ENCODE data around the gene SS18L1.

SS18L1 gene

GRCh38 chr20:62159052-62159451, 15.5 kb downstream of the SS18L1 start:
- Histone ChIP-seq H3K36me3 (ENCODE audit: control insufficient read depth, insufficient read depth, low read length) (peaks cover 52% of the 10 kb centered on the region), H3K4me3 (ENCODE audit: low read depth, low read length) (no peak overlapping the region), H3K27ac (ENCODE audit: low read depth, low read length) (no peak overlapping the region), H3K9me3 (ENCODE audit: control insufficient read depth, insufficient read depth, low read length) (no peaks in the 10 kb centered on the region), H3K27me3 (ENCODE audit: control insufficient read depth, insufficient read depth, low read length) (no peaks in the 10 kb centered on the region), H3K4me1 (ENCODE audit: control insufficient read depth, insufficient read depth, low read length) (peaks cover 21% of the 10 kb centered on the region), H3K9ac (ENCODE audit: low read depth, low read length) (no peak overlapping the region)

- Histone ChIP-seq H3K4me3 (ENCODE audit: low read depth, low read length) (no peak overlapping the region), H3K36me3 (ENCODE audit: control insufficient read depth, insufficient read depth, low read length) (peaks cover 56% of the 10 kb centered on the region), H3K9ac (ENCODE audit: low read depth, low read length) (no peak overlapping the region), H3K27me3 (ENCODE audit: control insufficient read depth, insufficient read depth, low read length) (no peaks in the 10 kb centered on the region), H3K4me1 (ENCODE audit: control insufficient read depth, insufficient read depth, low read length) (peaks cover 21% of the 10 kb centered on the region), H3K27ac (ENCODE audit: low read depth, low read length) (no peak overlapping the region), H3K9me3 (ENCODE audit: control insufficient read depth, insufficient read depth, low read length) (no peaks in the 10 kb centered on the region)
Measured at GRCh38 chr20:62159839-62160238, 16.3 kb downstream of the SS18L1 start.

GRCh38 chr20:62160253-62160652, 16.7 kb downstream of the SS18L1 start:
- H3K4me1 ChIP-seq (ENCODE audit: control insufficient read depth, insufficient read depth, low read length) = peaks cover 17% of the 10 kb centered on the region
- H3K9me3 ChIP-seq (ENCODE audit: control insufficient read depth, insufficient read depth, low read length) = no peaks in the 10 kb centered on the region
- H3K36me3 ChIP-seq (ENCODE audit: control insufficient read depth, insufficient read depth, low read length) = peaks cover 60% of the 10 kb centered on the region
- no peak overlapping the region for H3K27ac ChIP-seq (ENCODE audit: low read depth, low read length)
- no peaks in the 10 kb centered on the region for H3K27me3 ChIP-seq (ENCODE audit: control insufficient read depth, insufficient read depth, low read length)
- H3K9ac ChIP-seq (ENCODE audit: low read depth, low read length) = no peak overlapping the region
- H3K4me3 ChIP-seq (ENCODE audit: low read depth, low read length) = no peak overlapping the region

- no peaks in the 10 kb centered on the region for H3K27me3 ChIP-seq (ENCODE audit: control insufficient read depth, insufficient read depth, low read length)
- H3K4me1 ChIP-seq (ENCODE audit: control insufficient read depth, insufficient read depth, low read length) = peaks cover 13% of the 10 kb centered on the region
- no peak overlapping the region for H3K27ac ChIP-seq (ENCODE audit: low read depth, low read length)
- H3K36me3 ChIP-seq (ENCODE audit: control insufficient read depth, insufficient read depth, low read length) = peaks cover 66% of the 10 kb centered on the region
- no peaks in the 10 kb centered on the region for H3K9me3 ChIP-seq (ENCODE audit: control insufficient read depth, insufficient read depth, low read length)
- H3K9ac ChIP-seq (ENCODE audit: low read depth, low read length) = no peak overlapping the region
- no peak overlapping the region for H3K4me3 ChIP-seq (ENCODE audit: low read depth, low read length)
Measured at GRCh38 chr20:62160876-62161275, 17.3 kb downstream of the SS18L1 start.

GRCh38 chr20:62161347-62161746, 17.8 kb downstream of the SS18L1 start:
- no peak overlapping the region for H3K9ac ChIP-seq (ENCODE audit: low read depth, low read length)
- H3K27me3 ChIP-seq (ENCODE audit: control insufficient read depth, insufficient read depth, low read length) = no peaks in the 10 kb centered on the region
- H3K36me3 ChIP-seq (ENCODE audit: control insufficient read depth, insufficient read depth, low read length) = peaks cover 70% of the 10 kb centered on the region
- H3K4me1 ChIP-seq (ENCODE audit: control insufficient read depth, insufficient read depth, low read length) = peaks cover 10% of the 10 kb centered on the region
- H3K27ac ChIP-seq (ENCODE audit: low read depth, low read length) = no peak overlapping the region
- H3K9me3 ChIP-seq (ENCODE audit: control insufficient read depth, insufficient read depth, low read length) = no peaks in the 10 kb centered on the region
- H3K4me3 ChIP-seq (ENCODE audit: low read depth, low read length) = no peak overlapping the region

GRCh38 chr20:62162765-62163484, 19.4 kb downstream of the SS18L1 start:
- Histone ChIP-seq H3K4me3 (ENCODE audit: low read depth, low read length) (no peak overlapping the region), H3K27ac (ENCODE audit: low read depth, low read length) (no peak overlapping the region), H3K27me3 (ENCODE audit: control insufficient read depth, insufficient read depth, low read length) (no peaks in the 10 kb centered on the region), H3K9me3 (ENCODE audit: control insufficient read depth, insufficient read depth, low read length) (no peaks in the 10 kb centered on the region), H3K4me1 (ENCODE audit: control insufficient read depth, insufficient read depth, low read length) (no peaks in the 10 kb centered on the region), H3K9ac (ENCODE audit: low read depth, low read length) (no peak overlapping the region), H3K36me3 (ENCODE audit: control insufficient read depth, insufficient read depth, low read length) (peaks cover 81% of the 10 kb centered on the region)

- Histone ChIP-seq H3K27ac (ENCODE audit: low read depth, low read length) (no peak overlapping the region), H3K9me3 (ENCODE audit: control insufficient read depth, insufficient read depth, low read length) (no peaks in the 10 kb centered on the region), H3K9ac (ENCODE audit: low read depth, low read length) (no peak overlapping the region), H3K27me3 (ENCODE audit: control insufficient read depth, insufficient read depth, low read length) (no peaks in the 10 kb centered on the region), H3K4me1 (ENCODE audit: control insufficient read depth, insufficient read depth, low read length) (no peaks in the 10 kb centered on the region), H3K4me3 (ENCODE audit: low read depth, low read length) (no peak overlapping the region), H3K36me3 (ENCODE audit: control insufficient read depth, insufficient read depth, low read length) (peaks cover 86% of the 10 kb centered on the region)
Measured at GRCh38 chr20:62163485-62163865, 19.9 kb downstream of the SS18L1 start.

- Histone ChIP-seq H3K27ac (ENCODE audit: low read depth, low read length) (no peak overlapping the region), H3K36me3 (ENCODE audit: control insufficient read depth, insufficient read depth, low read length) (peaks cover 86% of the 10 kb centered on the region), H3K9me3 (ENCODE audit: control insufficient read depth, insufficient read depth, low read length) (no peaks in the 10 kb centered on the region), H3K4me3 (ENCODE audit: low read depth, low read length) (no peak overlapping the region), H3K27me3 (ENCODE audit: control insufficient read depth, insufficient read depth, low read length) (no peaks in the 10 kb centered on the region), H3K4me1 (ENCODE audit: control insufficient read depth, insufficient read depth, low read length) (no peaks in the 10 kb centered on the region), H3K9ac (ENCODE audit: low read depth, low read length) (no peak overlapping the region)
Measured at GRCh38 chr20:62163986-62164762, 20.6 kb downstream of the SS18L1 start.

GRCh38 chr20:62164879-62165761, 21.6 kb downstream of the SS18L1 start:
- Histone ChIP-seq H3K27ac (ENCODE audit: low read depth, low read length) (no peak overlapping the region), H3K27me3 (ENCODE audit: control insufficient read depth, insufficient read depth, low read length) (no peaks in the 10 kb centered on the region), H3K36me3 (ENCODE audit: control insufficient read depth, insufficient read depth, low read length) (peaks cover 87% of the 10 kb centered on the region), H3K4me1 (ENCODE audit: control insufficient read depth, insufficient read depth, low read length) (no peaks in the 10 kb centered on the region), H3K4me3 (ENCODE audit: low read depth, low read length) (no peak overlapping the region), H3K9me3 (ENCODE audit: control insufficient read depth, insufficient read depth, low read length) (no peaks in the 10 kb centered on the region), H3K9ac (ENCODE audit: low read depth, low read length) (no peak overlapping the region)

- Histone ChIP-seq H3K27ac (ENCODE audit: low read depth, low read length) (no peak overlapping the region), H3K36me3 (ENCODE audit: control insufficient read depth, insufficient read depth, low read length) (peaks cover 81% of the 10 kb centered on the region), H3K9ac (ENCODE audit: low read depth, low read length) (no peak overlapping the region), H3K4me3 (ENCODE audit: low read depth, low read length) (no peak overlapping the region), H3K4me1 (ENCODE audit: control insufficient read depth, insufficient read depth, low read length) (no peaks in the 10 kb centered on the region), H3K9me3 (ENCODE audit: control insufficient read depth, insufficient read depth, low read length) (no peaks in the 10 kb centered on the region), H3K27me3 (ENCODE audit: control insufficient read depth, insufficient read depth, low read length) (no peaks in the 10 kb centered on the region)
Measured at GRCh38 chr20:62165762-62166399, 22.3 kb downstream of the SS18L1 start.

Data from HUES48 (cell line).